GM18909 (cell line): ENCODE measurements around the gene DNMT3A.

Experiments used
- ATAC-seq: cut with Tn5 transposase; IDR thresholded peaks from one replicate; pipeline ENCODE4 v1.9.1; 2021; ENCODE audit warnings: mild to moderate bottlenecking; ENCODE audit not compliant: unreplicated experiment, poor library complexity

Gene DNMT3A

GRCh38 chr2:25347846-25348245 is 6.1 kb upstream of the DNMT3A start:
- ATAC-seq, result no peak

GRCh38 chr2:25347205-25347815 is 5.6 kb upstream of the DNMT3A start:
- no peak for ATAC-seq

GRCh38 chr2:25343187-25343825 is 1.6 kb upstream of the DNMT3A start:
- ATAC-seq, result no peak

GRCh38 chr2:25342372-25343186 is 854 bp upstream of the DNMT3A start:
- peak; percentile 83 for ATAC-seq

GRCh38 chr2:25341011-25341727 is 556 bp downstream of the DNMT3A start:
- peak; percentile 21 for ATAC-seq

- peak; percentile 3 for ATAC-seq
These were observed 1.4 kb downstream of the DNMT3A start for GRCh38 chr2:25340181-25340921.

- ATAC-seq, result no peak
These were observed 1.9 kb downstream of the DNMT3A start for GRCh38 chr2:25339791-25340180.

GRCh38 chr2:25339211-25339674 is 2.5 kb downstream of the DNMT3A start:
- ATAC-seq, result no peak

GRCh38 chr2:25338401-25338800 is 3.3 kb downstream of the DNMT3A start:
- ATAC-seq, result no peak

- ATAC-seq, result no peak
These were observed 3.8 kb downstream of the DNMT3A start for GRCh38 chr2:25337891-25338290.

GRCh38 chr2:25337276-25337675 is 4.4 kb downstream of the DNMT3A start:
- no peak for ATAC-seq

GRCh38 chr2:25336383-25336841 is 5.3 kb downstream of the DNMT3A start:
- no peak for ATAC-seq

- ATAC-seq, result no peak
These were observed 5.8 kb downstream of the DNMT3A start for GRCh38 chr2:25335971-25336370.

GRCh38 chr2:25335204-25335603 is 6.5 kb downstream of the DNMT3A start:
- ATAC-seq, result no peak

GRCh38 chr2:25334482-25334881 is 7.2 kb downstream of the DNMT3A start:
- ATAC-seq, result no peak

GRCh38 chr2:25333981-25334380 is 7.7 kb downstream of the DNMT3A start:
- no peak for ATAC-seq

- no peak for ATAC-seq
These were observed 9.2 kb downstream of the DNMT3A start for GRCh38 chr2:25332571-25332970.

GRCh38 chr2:25331686-25332365 is 9.9 kb downstream of the DNMT3A start:
- ATAC-seq, result no peak

GRCh38 chr2:25330937-25331336 is 10.8 kb downstream of the DNMT3A start:
- ATAC-seq, result no peak
